NOMO-1 treated with dmso at 0.1 percent for 144 hours (cell line): ENCODE results near the gene LRCH2.
"Not testable (repeated sequence)": the region's sequence is repeated elsewhere in the genome, so short reads cannot be mapped to it uniquely, and the experiment has no call there.

Experiments
- DNase-seq: peaks from one replicate; lab custom pipeline; 2025; ENCODE audit not compliant: unreplicated experiment; lab: John Stamatoyannopoulos, UW

Gene LRCH2

GRCh38 chrX:115209547-115209946, 24.3 kb downstream of the LRCH2 start:
- not testable (repeated sequence) for DNase-seq

GRCh38 chrX:115204040-115204439, 29.9 kb downstream of the LRCH2 start:
- no peak for DNase-seq

- DNase-seq = no peak
These were observed 41.6 kb downstream of the LRCH2 start for GRCh38 chrX:115192244-115192700.

- no peak for DNase-seq
These were observed 42.2 kb downstream of the LRCH2 start for GRCh38 chrX:115191490-115192243.

GRCh38 chrX:115190636-115191489, 43.0 kb downstream of the LRCH2 start:
- no peak for DNase-seq

GRCh38 chrX:115189646-115190635, 44.0 kb downstream of the LRCH2 start:
- no peak for DNase-seq

- no peak for DNase-seq
These were observed 44.8 kb downstream of the LRCH2 start, which contains the start of gene RBMXL3 for GRCh38 chrX:115189110-115189509. TSS of gene RBMXL3 (plus strand) at chrX:115189410. CDS start at chrX:115189442, 32 bp downstream.

- DNase-seq = no peak
These were observed 49.9 kb downstream of the LRCH2 start for GRCh38 chrX:115183980-115184379.

- no peak for DNase-seq
These were observed 55.4 kb downstream of the LRCH2 start for GRCh38 chrX:115178473-115178872.

- DNase-seq = no peak
These were observed 56.0 kb downstream of the LRCH2 start for GRCh38 chrX:115177932-115178331.

- no peak for DNase-seq
These were observed 59.3 kb downstream of the LRCH2 start for GRCh38 chrX:115174548-115174947.

GRCh38 chrX:115173181-115173580, 60.7 kb downstream of the LRCH2 start:
- no peak for DNase-seq

GRCh38 chrX:115147220-115147619, 86.7 kb downstream of the LRCH2 start:
- DNase-seq = no peak

- DNase-seq = no peak
These were observed 91.8 kb downstream of the LRCH2 start for GRCh38 chrX:115142057-115142456.

GRCh38 chrX:115138040-115138439, 95.9 kb downstream of the LRCH2 start:
- DNase-seq = no peak

GRCh38 chrX:115134382-115134781, 99.5 kb downstream of the LRCH2 start:
- DNase-seq = no peak

GRCh38 chrX:115112411-115112810, 121.5 kb downstream of the LRCH2 start:
- DNase-seq = no peak

GRCh38 chrX:115098897-115099296, 135.0 kb downstream of the LRCH2 start:
- no peak for DNase-seq

- DNase-seq = no peak
These were observed 140.7 kb downstream of the LRCH2 start for GRCh38 chrX:115093191-115093590.

- DNase-seq = no peak
These were observed 144.5 kb downstream of the LRCH2 start for GRCh38 chrX:115089419-115089818.

GRCh38 chrX:115068896-115069295, 165.0 kb downstream of the LRCH2 start:
- DNase-seq = no peak
